Hindlimb muscle (tissue), 1 donor: ENCODE results near the gene AJUBA. TPM values are rescaled to one million over a fixed set of nuclear protein-coding genes. Genes with fewer than 3 reads are reported as not detected.
"Not testable (repeated sequence)": the region's sequence is repeated elsewhere in the genome, so short reads cannot be mapped to it uniquely, and the experiment has no call there.

Experiments
- DNase-seq: peaks from one replicate; pipeline ENCODE4 v3.0.0-alpha.2; 2013
- polyA plus RNA-seq: library from polyadenylated mRNA; unstranded; fragments of 120-200 nt; gene quantifications from one replicate; pipeline ENCODE4 v1.2.1, GENCODE V29; 2013; ENCODE audit not compliant: insufficient read length

AJUBA gene
- 57.8 TPM for polyA plus RNA-seq

- peak; percentile 93 for DNase-seq
Observed at GRCh38 chr14:22982477-22983245, at the start of gene AJUBA. Gene AJUBA, minus strand, starts transcription at chr14:22982551. Its CDS starts 285 bp downstream, at chr14:22982266.

GRCh38 chr14:23030936-23031335 is 48.6 kb upstream of the AJUBA start:
- no peak for DNase-seq

GRCh38 chr14:23028799-23029198 is 46.4 kb upstream of the AJUBA start:
- no peak for DNase-seq

GRCh38 chr14:23025151-23025814 is 42.9 kb upstream of the AJUBA start:
- no peak for DNase-seq

- no peak for DNase-seq
Observed at GRCh38 chr14:23024612-23025075, 42.3 kb upstream of the AJUBA start.

- no peak for DNase-seq
Observed at GRCh38 chr14:23023795-23024152, 41.4 kb upstream of the AJUBA start.

GRCh38 chr14:23023022-23023794 is 40.9 kb upstream of the AJUBA start:
- DNase-seq: no peak

- DNase-seq: no peak
Observed at GRCh38 chr14:23021889-23022442, 39.6 kb upstream of the AJUBA start.

GRCh38 chr14:23021434-23021833 is 39.1 kb upstream of the AJUBA start:
- no peak for DNase-seq

- DNase-seq: no peak
Observed at GRCh38 chr14:23020143-23021128, 38.1 kb upstream of the AJUBA start.

GRCh38 chr14:23018107-23018506 is 35.8 kb upstream of the AJUBA start:
- DNase-seq: no peak

GRCh38 chr14:23017091-23017490 is 34.7 kb upstream of the AJUBA start:
- DNase-seq: no peak

- DNase-seq: no peak
Observed at GRCh38 chr14:23015618-23016017, 33.3 kb upstream of the AJUBA start.

- not testable (repeated sequence) for DNase-seq
Observed at GRCh38 chr14:23013749-23014054, 31.4 kb upstream of the AJUBA start.

GRCh38 chr14:23013054-23013748 is 30.9 kb upstream of the AJUBA start:
- DNase-seq: no peak

- DNase-seq: peak; percentile 87
Observed at GRCh38 chr14:23009939-23010726, 27.8 kb upstream of the AJUBA start, which contains the start of gene C14orf93. Gene C14orf93, minus strand, starts transcription at chr14:23010143. Its CDS starts 11,120 bp downstream, at chr14:22999023.

- no peak for DNase-seq
Observed at GRCh38 chr14:23009483-23009938, 27.2 kb upstream of the AJUBA start.

- DNase-seq: no peak
Observed at GRCh38 chr14:23008831-23009230, 26.5 kb upstream of the AJUBA start.

GRCh38 chr14:23006544-23007419 is 24.4 kb upstream of the AJUBA start:
- DNase-seq: peak; percentile 97
